ENCODE measurements around the gene RBM33.

RBM33 gene, protein sequence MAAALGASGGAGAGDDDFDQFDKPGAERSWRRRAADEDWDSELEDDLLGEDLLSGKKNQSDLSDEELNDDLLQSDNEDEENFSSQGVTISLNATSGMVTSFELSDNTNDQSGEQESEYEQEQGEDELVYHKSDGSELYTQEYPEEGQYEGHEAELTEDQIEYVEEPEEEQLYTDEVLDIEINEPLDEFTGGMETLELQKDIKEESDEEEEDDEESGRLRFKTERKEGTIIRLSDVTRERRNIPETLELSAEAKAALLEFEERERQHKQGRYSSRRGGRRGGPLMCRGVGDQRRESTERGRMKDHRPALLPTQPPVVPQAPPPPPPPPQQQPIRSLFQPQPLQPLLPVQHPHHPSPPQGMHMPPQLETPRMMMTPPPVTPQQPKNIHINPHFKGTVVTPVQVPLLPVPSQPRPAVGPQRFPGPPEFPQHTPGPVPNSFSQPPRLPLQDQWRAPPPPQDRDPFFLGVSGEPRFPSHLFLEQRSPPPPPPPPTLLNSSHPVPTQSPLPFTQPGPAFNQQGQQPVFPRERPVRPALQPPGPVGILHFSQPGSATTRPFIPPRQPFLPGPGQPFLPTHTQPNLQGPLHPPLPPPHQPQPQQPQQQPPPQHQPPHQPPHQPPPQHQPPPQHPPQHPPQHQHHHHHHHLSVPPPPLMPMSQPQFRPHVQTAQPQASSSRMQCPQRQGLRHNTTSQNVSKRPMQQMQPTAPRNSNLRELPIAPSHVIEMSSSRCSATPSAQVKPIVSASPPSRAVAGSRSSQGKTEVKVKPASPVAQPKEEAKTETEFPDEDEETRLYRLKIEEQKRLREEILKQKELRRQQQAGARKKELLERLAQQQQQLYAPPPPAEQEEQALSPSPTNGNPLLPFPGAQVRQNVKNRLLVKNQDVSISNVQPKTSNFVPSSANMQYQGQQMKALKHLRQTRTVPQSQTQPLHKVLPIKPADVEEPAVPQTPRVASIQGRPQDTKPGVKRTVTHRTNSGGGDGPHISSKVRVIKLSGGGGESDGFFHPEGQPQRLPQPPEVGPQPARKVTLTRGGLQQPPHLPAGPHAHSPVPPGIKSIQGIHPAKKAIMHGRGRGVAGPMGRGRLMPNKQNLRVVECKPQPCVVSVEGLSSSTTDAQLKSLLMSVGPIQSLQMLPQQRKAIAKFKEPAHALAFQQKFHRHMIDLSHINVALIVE

DNA sequence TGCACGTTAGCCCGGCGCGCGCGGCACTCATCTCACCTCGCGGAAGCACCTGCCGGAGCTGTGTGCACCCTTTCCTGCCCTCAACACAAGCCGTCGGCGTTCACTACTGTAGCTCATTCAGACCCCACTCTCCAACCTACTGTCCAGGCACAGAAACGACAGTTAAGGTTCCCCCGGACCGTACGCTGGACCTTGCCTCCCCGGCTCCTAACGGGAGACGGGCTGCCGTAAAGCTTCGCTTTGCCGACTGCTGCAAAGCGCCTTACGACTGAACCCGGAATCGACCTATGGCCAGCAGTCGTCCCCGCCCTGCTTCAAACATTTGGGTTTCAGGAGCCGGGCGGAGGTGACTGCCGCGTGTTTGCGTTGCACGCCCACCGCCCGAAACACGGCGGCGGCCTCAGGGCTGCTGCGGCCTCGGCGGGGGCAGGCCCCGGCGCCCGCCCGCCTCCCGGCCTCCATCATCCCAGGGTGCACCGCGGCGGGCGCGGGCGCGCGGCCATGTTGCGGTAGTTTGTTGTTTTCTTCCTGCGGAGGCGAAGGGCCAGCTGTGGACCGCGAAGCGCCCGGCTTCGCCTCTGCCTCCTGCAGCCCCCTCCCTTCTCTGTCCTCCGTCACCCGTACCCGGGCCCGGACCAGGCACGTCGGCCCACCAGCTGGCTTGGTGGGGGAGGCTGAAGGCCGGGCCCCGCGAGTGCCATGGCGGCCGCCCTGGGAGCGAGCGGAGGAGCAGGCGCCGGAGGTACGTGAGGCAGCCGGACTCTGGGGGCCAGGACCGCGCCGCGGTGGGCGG is at the start of gene RBM33:
Gene RBM33, plus strand, starts transcription at position 484 of the 793 bp plus-strand sequence. Its CDS starts 216 bp downstream, at position 700.
- no peaks in the 10 kb centered on the region for H3K9me3 ChIP-seq (ENCODE audit: control insufficient read depth in 2 of 2, low read length in 2 of 2)
- H3K27me3 ChIP-seq (ENCODE audit: control insufficient read depth in 2 of 2, insufficient read depth in 2 of 2, low read length in 2 of 2): no peaks in the 10 kb centered on the region
- peaks cover 2 to 16% of the 10 kb centered on the region in 2 donors for H3K36me3 ChIP-seq (ENCODE audit: control insufficient read depth in 2 of 2, insufficient read depth in 2 of 2, low read length in 2 of 2)
- H3K4me3 ChIP-seq (ENCODE audit: low read length in 2 of 2): peak within 1 kb of the TSS; percentile 97
- peak within 1 kb of the TSS; percentile 92 to 94 for H3K27ac ChIP-seq (ENCODE audit: low read depth in 2 of 2, low read length in 2 of 2)
- H3K9ac ChIP-seq (ENCODE audit: low read depth in 1 of 2, low read length in 2 of 2): peak within 1 kb of the TSS; percentile 88 to 93
- peaks cover 15 to 17% of the 10 kb centered on the region in 2 donors for H3K4me1 ChIP-seq (ENCODE audit: control insufficient read depth in 2 of 2, insufficient read depth in 2 of 2, low read length in 2 of 2)

- H3K4me3 ChIP-seq (ENCODE audit: low read length in 2 of 2): no peak overlapping the region
- H3K27ac ChIP-seq (ENCODE audit: low read depth in 2 of 2, low read length in 2 of 2): no peak overlapping the region
- H3K36me3 ChIP-seq (ENCODE audit: control insufficient read depth in 2 of 2, insufficient read depth in 2 of 2, low read length in 2 of 2): no peaks in the 10 kb centered on the region
- no peaks in the 10 kb centered on the region for H3K9me3 ChIP-seq (ENCODE audit: control insufficient read depth in 2 of 2, low read length in 2 of 2)
- H3K9ac ChIP-seq (ENCODE audit: low read depth in 1 of 2, low read length in 2 of 2): no peak overlapping the region
- peaks cover 0 to 5% of the 10 kb centered on the region in 2 donors for H3K27me3 ChIP-seq (ENCODE audit: control insufficient read depth in 2 of 2, insufficient read depth in 2 of 2, low read length in 2 of 2)
- H3K4me1 ChIP-seq (ENCODE audit: control insufficient read depth in 2 of 2, insufficient read depth in 2 of 2, low read length in 2 of 2): peaks cover 3 to 5% of the 10 kb centered on the region in 2 donors
Observed at GRCh38 chr7:155594961-155595366, 49.5 kb upstream of the RBM33 start.

DNA sequence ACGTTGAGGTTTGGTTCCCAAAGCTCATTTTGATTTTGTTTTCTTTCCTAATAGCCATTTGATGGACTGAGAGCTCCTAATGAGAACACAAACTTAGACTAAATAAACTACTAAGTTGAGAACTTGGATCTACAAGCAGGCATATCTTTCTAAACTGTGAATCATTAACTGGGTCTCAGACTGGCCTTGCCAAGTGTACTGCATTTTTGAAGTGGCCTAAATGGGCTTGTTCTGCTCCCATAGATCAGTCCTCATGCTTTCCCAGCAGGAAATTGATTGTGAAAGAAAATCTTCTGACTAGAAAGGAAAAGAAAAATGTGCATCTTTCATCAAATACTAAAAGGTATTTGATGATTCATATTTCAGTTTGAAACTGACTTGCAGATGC is 46.7 kb upstream of the RBM33 start:
- Histone ChIP-seq H3K4me1 (ENCODE audit: control insufficient read depth in 2 of 2, insufficient read depth in 2 of 2, low read length in 2 of 2) (peaks cover 0 to 5% of the 10 kb centered on the region in 2 donors), H3K4me3 (ENCODE audit: low read length in 2 of 2) (no peak overlapping the region), H3K9ac (ENCODE audit: low read depth in 1 of 2, low read length in 2 of 2) (no peak overlapping the region), H3K9me3 (ENCODE audit: control insufficient read depth in 2 of 2, low read length in 2 of 2) (no peaks in the 10 kb centered on the region), H3K27me3 (ENCODE audit: control insufficient read depth in 2 of 2, insufficient read depth in 2 of 2, low read length in 2 of 2) (peaks cover 0 to 2% of the 10 kb centered on the region in 2 donors), H3K27ac (ENCODE audit: low read depth in 2 of 2, low read length in 2 of 2) (no peak overlapping the region), H3K36me3 (ENCODE audit: control insufficient read depth in 2 of 2, insufficient read depth in 2 of 2, low read length in 2 of 2) (no peaks in the 10 kb centered on the region)

- Histone ChIP-seq H3K36me3 (ENCODE audit: control insufficient read depth in 2 of 2, insufficient read depth in 2 of 2, low read length in 2 of 2) (no peaks in the 10 kb centered on the region), H3K9me3 (ENCODE audit: control insufficient read depth in 2 of 2, low read length in 2 of 2) (no peaks in the 10 kb centered on the region), H3K4me3 (ENCODE audit: low read length in 2 of 2) (peak overlapping the region in 1 of 2 donors; percentile 40), H3K4me1 (ENCODE audit: control insufficient read depth in 2 of 2, insufficient read depth in 2 of 2, low read length in 2 of 2) (peaks cover 0 to 5% of the 10 kb centered on the region in 2 donors), H3K27me3 (ENCODE audit: control insufficient read depth in 2 of 2, insufficient read depth in 2 of 2, low read length in 2 of 2) (peaks cover 0 to under 1% of the 10 kb centered on the region in 2 donors), H3K9ac (ENCODE audit: low read depth in 1 of 2, low read length in 2 of 2) (no peak overlapping the region), H3K27ac (ENCODE audit: low read depth in 2 of 2, low read length in 2 of 2) (no peak overlapping the region)
Observed at GRCh38 chr7:155598810-155599210, 45.7 kb upstream of the RBM33 start.

DNA sequence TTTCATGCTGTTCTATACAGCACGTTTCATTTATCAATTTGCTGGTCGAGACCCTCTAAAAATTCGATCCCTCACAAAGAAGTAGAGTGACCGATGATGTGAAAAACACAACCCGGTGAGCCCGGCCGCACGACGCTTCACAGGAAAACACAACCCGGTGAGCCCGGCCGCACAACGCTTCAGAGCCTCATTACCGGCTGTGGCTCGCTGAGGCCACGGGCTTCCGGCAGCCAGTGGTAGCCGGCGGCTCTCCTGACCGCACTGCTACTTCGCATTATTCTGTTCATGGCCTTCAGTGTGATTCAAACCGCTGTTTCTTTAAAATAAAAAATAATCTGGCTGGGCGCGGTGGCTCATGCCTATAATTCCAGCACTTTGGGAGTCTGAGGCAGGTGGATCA is 42.3 kb upstream of the RBM33 start:
- Histone ChIP-seq H3K9ac (ENCODE audit: low read depth in 1 of 2, low read length in 2 of 2) (no peak overlapping the region), H3K27ac (ENCODE audit: low read depth in 2 of 2, low read length in 2 of 2) (no peak overlapping the region), H3K4me3 (ENCODE audit: low read length in 2 of 2) (no peak overlapping the region), H3K4me1 (ENCODE audit: control insufficient read depth in 2 of 2, insufficient read depth in 2 of 2, low read length in 2 of 2) (peaks cover 0 to 5% of the 10 kb centered on the region in 2 donors), H3K27me3 (ENCODE audit: control insufficient read depth in 2 of 2, insufficient read depth in 2 of 2, low read length in 2 of 2) (no peaks in the 10 kb centered on the region), H3K36me3 (ENCODE audit: control insufficient read depth in 2 of 2, insufficient read depth in 2 of 2, low read length in 2 of 2) (no peaks in the 10 kb centered on the region), H3K9me3 (ENCODE audit: control insufficient read depth in 2 of 2, low read length in 2 of 2) (no peaks in the 10 kb centered on the region)

DNA sequence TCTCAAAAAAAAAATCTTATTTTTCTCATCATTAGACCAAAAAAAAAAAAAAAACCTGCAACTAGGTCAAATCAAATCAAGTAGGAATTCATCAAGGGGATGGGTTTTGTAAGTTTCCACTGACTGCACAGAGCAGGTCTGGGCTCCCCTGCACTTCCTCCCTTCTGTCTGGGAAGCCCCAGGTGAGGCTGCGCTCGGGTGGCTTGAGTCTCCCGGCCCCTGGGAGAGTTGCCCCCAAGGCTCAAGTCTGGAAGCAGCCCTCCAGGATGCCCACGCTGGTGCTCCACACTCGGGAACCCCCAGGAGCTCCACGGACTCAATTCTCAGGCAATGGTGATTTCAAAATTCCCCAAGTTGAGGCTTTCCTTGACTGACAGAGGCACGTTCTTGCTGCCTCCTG is 41.7 kb upstream of the RBM33 start:
- Histone ChIP-seq H3K9ac (ENCODE audit: low read depth in 1 of 2, low read length in 2 of 2) (no peak overlapping the region), H3K27me3 (ENCODE audit: control insufficient read depth in 2 of 2, insufficient read depth in 2 of 2, low read length in 2 of 2) (no peaks in the 10 kb centered on the region), H3K27ac (ENCODE audit: low read depth in 2 of 2, low read length in 2 of 2) (no peak overlapping the region), H3K9me3 (ENCODE audit: control insufficient read depth in 2 of 2, low read length in 2 of 2) (no peaks in the 10 kb centered on the region), H3K4me1 (ENCODE audit: control insufficient read depth in 2 of 2, insufficient read depth in 2 of 2, low read length in 2 of 2) (peaks cover 0 to 5% of the 10 kb centered on the region in 2 donors), H3K36me3 (ENCODE audit: control insufficient read depth in 2 of 2, insufficient read depth in 2 of 2, low read length in 2 of 2) (no peaks in the 10 kb centered on the region), H3K4me3 (ENCODE audit: low read length in 2 of 2) (no peak overlapping the region)

- Histone ChIP-seq H3K4me3 (ENCODE audit: low read length in 2 of 2) (no peak overlapping the region), H3K9me3 (ENCODE audit: control insufficient read depth in 2 of 2, low read length in 2 of 2) (no peaks in the 10 kb centered on the region), H3K36me3 (ENCODE audit: control insufficient read depth in 2 of 2, insufficient read depth in 2 of 2, low read length in 2 of 2) (no peaks in the 10 kb centered on the region), H3K27me3 (ENCODE audit: control insufficient read depth in 2 of 2, insufficient read depth in 2 of 2, low read length in 2 of 2) (no peaks in the 10 kb centered on the region), H3K4me1 (ENCODE audit: control insufficient read depth in 2 of 2, insufficient read depth in 2 of 2, low read length in 2 of 2) (peaks cover 0 to 5% of the 10 kb centered on the region in 2 donors), H3K9ac (ENCODE audit: low read depth in 1 of 2, low read length in 2 of 2) (no peak overlapping the region), H3K27ac (ENCODE audit: low read depth in 2 of 2, low read length in 2 of 2) (no peak overlapping the region)
Observed at GRCh38 chr7:155603205-155603857, 41.1 kb upstream of the RBM33 start.

GRCh38 chr7:155603858-155604503 is 40.5 kb upstream of the RBM33 start:
- Histone ChIP-seq H3K4me3 (ENCODE audit: low read length in 2 of 2) (no peak overlapping the region), H3K9ac (ENCODE audit: low read depth in 1 of 2, low read length in 2 of 2) (no peak overlapping the region), H3K4me1 (ENCODE audit: control insufficient read depth in 2 of 2, insufficient read depth in 2 of 2, low read length in 2 of 2) (peaks cover 0 to 3% of the 10 kb centered on the region in 2 donors), H3K36me3 (ENCODE audit: control insufficient read depth in 2 of 2, insufficient read depth in 2 of 2, low read length in 2 of 2) (no peaks in the 10 kb centered on the region), H3K27me3 (ENCODE audit: control insufficient read depth in 2 of 2, insufficient read depth in 2 of 2, low read length in 2 of 2) (no peaks in the 10 kb centered on the region), H3K9me3 (ENCODE audit: control insufficient read depth in 2 of 2, low read length in 2 of 2) (no peaks in the 10 kb centered on the region), H3K27ac (ENCODE audit: low read depth in 2 of 2, low read length in 2 of 2) (no peak overlapping the region)
